Lower leg skin (tissue), 4 donors: Measurements from ENCODE around the gene DPH1. TPM values are rescaled to one million over a fixed set of nuclear protein-coding genes. Genes with fewer than 3 reads are reported as not detected.
"Not testable (repeated sequence)": the region's sequence is repeated elsewhere in the genome, so short reads cannot be mapped to it uniquely, and the experiment has no call there.

Experiments
- DNase-seq, 2 donors: peaks; one replicate each; pipeline ENCODE4 v3.0.0-alpha.2; 2019; ENCODE audit warnings: low spot score in 2 of 2
- H3K4me3 ChIP-seq: fragments of 200-600 bp; sonication (generic); 2 replicates; pipeline ENCODE4 v1.5.1; 2017; ENCODE audit warnings: mild to moderate bottlenecking, low read depth; ENCODE audit not compliant: poor library complexity, severe bottlenecking
- POLR2A ChIP-seq, 2 donors: fragments of 450-650 bp; IDR thresholded peaks; one replicate each; pipeline ENCODE4 v1.6.1; 2016 to 2017; ENCODE audit warnings: antibody characterized with exemption in 2 of 2, mild to moderate bottlenecking in 1 of 2, moderate library complexity in 1 of 2
- WGBS, 2 donors: methylation state at CpG; one replicate each; pipeline ENCODE4 v1.1.5; 2018; 5-methylcytosine and 5-hydroxymethylcytosine counted together
- intact Hi-C: fragments of 100-400 bp; cut with DNase I; formaldehyde crosslinking; loops from one replicate; pipeline ENCODE4 v1.15.0; 2023; ENCODE audit warnings: low total_unique reads
- total RNA-seq, 4 donors: library from RNA; depleted of rRNA; stranded (reverse); fragments of >200 nt; gene quantifications; one replicate each; pipeline ENCODE4 v1.1.0, GENCODE V29; 2016
- TF ChIP-seq, protein P1 (sequence below), 3 donors: fragments of 450-650 bp; IDR thresholded peaks; one replicate each; pipeline ENCODE4 v1.5.1; 2016; ENCODE audit warnings: antibody characterized with exemption in 3 of 3, mild to moderate bottlenecking in 3 of 3, moderate library complexity in 2 of 3

Gene DPH1
- total RNA-seq, 4 donors from 2014 or later, result 50.4 to 80.0 (median 61.2) TPM

DNA sequence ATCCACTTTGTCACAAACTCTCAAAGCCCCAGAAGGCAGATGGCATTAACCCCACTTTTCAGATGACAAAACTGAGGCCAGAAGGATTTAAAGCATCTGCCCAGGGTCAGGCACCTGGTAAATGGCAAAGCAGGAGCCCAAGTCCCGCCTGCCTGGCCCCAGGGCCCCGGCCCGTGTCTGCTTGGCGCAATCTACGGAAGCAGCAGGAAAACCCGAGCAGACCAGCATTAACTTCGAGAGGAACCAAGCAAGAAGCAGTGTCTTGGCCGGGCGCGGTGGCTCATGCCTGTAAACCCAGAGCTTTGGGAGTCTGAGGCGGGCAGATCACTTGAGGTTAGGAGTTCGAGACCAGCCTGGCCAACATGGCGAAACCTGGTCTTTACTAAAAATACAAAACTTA, 26.4 kb upstream of the DPH1 start:
- intact Hi-C loops, result no loop called here
- TF ChIP-seq, protein P1, sequence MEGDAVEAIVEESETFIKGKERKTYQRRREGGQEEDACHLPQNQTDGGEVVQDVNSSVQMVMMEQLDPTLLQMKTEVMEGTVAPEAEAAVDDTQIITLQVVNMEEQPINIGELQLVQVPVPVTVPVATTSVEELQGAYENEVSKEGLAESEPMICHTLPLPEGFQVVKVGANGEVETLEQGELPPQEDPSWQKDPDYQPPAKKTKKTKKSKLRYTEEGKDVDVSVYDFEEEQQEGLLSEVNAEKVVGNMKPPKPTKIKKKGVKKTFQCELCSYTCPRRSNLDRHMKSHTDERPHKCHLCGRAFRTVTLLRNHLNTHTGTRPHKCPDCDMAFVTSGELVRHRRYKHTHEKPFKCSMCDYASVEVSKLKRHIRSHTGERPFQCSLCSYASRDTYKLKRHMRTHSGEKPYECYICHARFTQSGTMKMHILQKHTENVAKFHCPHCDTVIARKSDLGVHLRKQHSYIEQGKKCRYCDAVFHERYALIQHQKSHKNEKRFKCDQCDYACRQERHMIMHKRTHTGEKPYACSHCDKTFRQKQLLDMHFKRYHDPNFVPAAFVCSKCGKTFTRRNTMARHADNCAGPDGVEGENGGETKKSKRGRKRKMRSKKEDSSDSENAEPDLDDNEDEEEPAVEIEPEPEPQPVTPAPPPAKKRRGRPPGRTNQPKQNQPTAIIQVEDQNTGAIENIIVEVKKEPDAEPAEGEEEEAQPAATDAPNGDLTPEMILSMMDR (IDR thresholded peaks at IDR 0.05), result no peak
- TF ChIP-seq POLR2A (IDR thresholded peaks at IDR 0.05), result no peak
- H3K4me3 ChIP-seq, result no peak overlapping the region
- WGBS, 2 donors, result 77 to 87% methylated on average over 13 of the region's 13 CpGs
- DNase-seq, result no peak

DNA sequence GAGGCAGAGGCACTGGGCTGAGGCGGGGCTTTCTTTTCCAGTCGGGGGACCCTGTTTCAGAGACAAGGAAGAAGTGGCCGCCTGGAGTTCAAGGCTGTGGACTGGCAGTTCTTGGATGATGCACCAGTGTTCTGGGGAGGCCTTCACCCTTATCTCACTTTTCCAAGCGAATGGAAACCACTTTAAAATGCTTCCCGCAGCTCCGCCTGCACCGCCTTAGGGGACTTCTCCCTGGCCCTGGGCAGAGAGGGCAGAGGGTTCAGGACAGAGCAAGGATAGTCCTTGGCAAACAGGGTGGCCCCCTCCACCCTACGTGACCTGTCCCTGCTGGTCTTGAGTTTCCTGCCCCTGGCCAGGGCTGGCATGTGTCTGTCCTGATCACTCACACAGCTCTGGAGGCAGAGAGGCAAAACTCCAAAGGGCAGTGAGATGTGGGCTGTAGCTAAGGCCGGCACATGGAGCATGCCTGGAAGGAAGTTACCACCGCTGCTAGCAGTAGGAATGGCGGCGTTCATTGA, 25.5 kb upstream of the DPH1 start:
- H3K4me3 ChIP-seq, result no peak overlapping the region
- DNase-seq, result no peak
- TF ChIP-seq, protein P1 (IDR thresholded peaks at IDR 0.05), result no peak
- TF ChIP-seq POLR2A (IDR thresholded peaks at IDR 0.05), result no peak
- intact Hi-C loops, result no loop called here
- WGBS, 2 donors, result 77 to 84% methylated on average over 12 of the region's 12 CpGs

DNA sequence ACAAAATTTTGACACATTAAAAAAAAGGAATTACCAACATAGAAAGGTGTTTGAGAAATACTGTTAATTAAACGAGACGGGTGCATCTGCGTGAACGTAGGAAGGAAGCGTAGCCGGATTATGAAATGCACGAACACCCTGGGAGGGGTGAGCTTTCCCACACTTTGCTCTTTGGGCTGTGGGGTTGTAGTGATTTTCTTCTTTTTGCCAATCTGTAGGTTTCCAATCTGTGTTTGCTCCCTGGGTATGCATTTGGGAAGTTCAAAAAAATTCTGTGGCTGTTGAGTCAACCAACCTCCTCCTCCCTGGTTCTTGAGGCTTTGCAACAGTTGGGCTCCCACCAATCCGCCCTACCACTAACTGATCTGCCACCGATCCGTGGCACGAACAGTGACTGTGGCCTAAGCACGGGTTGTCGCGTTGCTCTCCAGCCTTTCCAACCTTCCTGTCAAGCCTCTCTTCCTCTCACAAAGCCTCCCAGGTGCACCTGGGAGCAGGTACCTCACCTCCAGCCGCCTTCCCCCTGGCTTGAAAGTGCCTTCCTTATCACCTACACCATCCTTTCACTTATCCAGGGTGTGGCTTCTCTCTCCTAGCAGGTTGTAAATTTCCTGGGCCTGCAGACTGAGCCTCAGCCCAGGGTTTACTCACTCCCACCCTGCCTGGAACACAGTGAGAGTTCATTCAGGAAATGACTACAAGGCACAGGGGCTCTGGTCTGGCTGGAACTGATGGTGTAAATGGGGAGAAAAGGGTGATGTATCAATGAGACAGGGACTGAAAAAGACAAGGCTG, 21.4 kb upstream of the DPH1 start:
- 67% methylated on average over 15 of the region's 15 CpGs for WGBS, 2 donors
- intact Hi-C loops, result no loop called here
- no peak overlapping the region for H3K4me3 ChIP-seq
- TF ChIP-seq, protein P1 (IDR thresholded peaks at IDR 0.05), result no peak
- no peak for TF ChIP-seq POLR2A (IDR thresholded peaks at IDR 0.05)
- DNase-seq, result no peak

DNA sequence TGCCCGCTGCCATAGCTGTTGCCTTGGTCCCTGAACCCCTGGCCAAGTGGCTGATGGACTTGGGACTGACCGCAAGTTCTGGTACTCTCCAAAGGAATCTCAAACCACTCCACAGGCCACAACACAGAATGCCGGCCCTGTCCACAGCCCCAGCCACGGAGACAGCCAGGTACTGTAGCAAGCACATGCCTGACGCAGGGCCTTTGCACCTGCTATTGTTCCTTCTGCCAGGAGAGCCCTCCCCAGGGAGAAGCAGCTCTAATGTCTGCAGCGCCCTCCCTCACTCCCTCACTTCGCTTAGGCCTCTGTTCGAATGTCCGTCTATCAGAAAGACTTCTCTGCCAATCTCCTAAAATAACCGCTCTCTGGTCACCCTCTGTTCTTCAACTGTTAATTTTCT, 20.2 kb upstream of the DPH1 start:
- DNase-seq, result no peak
- WGBS, 2 donors, result 96 to 98% methylated on average over 7 to 10 of the region's 10 CpGs
- H3K4me3 ChIP-seq, result no peak overlapping the region
- TF ChIP-seq POLR2A (IDR thresholded peaks at IDR 0.05), result no peak
- TF ChIP-seq, protein P1 (IDR thresholded peaks at IDR 0.05), result no peak
- intact Hi-C loops, result no loop called here

DNA sequence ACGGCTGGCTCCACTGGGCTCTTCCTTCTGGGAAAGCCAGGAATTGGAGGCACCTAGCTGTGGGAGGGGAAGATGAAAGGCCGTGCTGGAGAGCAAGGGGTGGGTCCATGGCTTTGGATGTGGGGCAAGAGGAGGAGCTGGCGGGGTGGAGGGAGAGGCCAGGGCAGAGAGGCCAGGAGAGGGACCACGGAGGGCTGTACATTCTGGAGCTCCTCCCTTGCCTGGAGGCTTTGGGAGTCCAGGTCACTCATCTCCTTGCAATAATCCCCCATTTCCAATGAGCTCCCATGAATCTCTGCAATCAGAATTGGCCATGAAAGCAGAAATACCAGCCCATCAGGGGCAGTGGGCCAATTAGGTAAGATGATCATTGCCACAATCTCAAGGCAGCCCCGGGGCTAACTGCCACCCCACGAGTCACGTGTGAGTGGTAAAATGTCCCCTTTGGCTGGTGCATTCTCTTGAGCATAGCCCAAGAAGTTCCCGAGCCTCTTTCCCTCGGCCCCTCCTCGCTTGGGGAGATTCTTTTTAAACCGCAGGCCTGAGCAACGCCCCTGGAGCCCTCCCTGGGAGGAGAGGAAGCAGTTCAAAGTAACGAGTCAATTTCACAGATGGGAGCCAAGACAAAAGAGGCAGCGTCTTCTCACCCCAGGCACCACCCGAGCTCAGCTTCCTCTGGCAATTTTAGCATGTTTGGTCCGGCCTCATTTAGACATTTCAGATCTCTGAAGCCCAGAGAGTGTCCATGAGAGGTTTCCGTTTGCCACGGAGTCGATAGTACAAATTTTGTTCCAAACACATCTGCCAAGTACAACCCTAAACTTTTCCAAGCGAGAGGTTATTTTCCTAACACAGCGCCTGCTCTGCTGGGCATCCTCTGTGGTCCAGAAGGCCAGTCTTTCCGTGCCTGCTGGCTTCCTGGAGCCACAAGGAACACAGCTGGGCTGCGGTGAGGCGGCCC, 18.3 kb upstream of the DPH1 start:
- DNase-seq, result peak; percentile 85 to 92
- WGBS, 2 donors, result 8 to 9% methylated on average over 24 of the region's 24 CpGs
- intact Hi-C loops, result no loop called here
- H3K4me3 ChIP-seq, result no peak overlapping the region
- TF ChIP-seq POLR2A (IDR thresholded peaks at IDR 0.05), result no peak

DNA sequence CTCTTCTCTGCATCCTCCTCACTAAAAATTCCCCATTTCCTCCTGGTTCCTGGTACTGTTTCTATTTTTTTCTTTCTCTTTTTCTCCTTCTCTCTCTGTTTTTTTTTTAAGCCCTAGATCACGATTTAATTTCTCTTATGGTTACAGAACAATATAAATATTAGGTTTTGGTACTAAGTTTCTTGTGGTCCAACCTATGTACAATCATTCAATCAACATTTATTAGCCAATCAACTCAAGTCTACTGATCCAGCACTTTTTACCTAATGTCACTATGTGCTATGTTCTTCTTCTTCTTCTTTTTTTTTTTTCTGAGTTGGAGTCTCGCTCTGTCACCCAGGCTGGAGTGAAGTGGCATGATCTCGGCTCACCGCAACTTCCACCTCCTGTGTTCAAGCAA, 17.5 kb upstream of the DPH1 start:
- DNase-seq, result no peak
- TF ChIP-seq POLR2A (IDR thresholded peaks at IDR 0.05), result no peak
- TF ChIP-seq, protein P1 (IDR thresholded peaks at IDR 0.05), result no peak
- WGBS, 2 donors, result 88% methylated on average over 4 of the region's 4 CpGs
- intact Hi-C loops, result no loop called here
- H3K4me3 ChIP-seq, result no peak overlapping the region

DNA sequence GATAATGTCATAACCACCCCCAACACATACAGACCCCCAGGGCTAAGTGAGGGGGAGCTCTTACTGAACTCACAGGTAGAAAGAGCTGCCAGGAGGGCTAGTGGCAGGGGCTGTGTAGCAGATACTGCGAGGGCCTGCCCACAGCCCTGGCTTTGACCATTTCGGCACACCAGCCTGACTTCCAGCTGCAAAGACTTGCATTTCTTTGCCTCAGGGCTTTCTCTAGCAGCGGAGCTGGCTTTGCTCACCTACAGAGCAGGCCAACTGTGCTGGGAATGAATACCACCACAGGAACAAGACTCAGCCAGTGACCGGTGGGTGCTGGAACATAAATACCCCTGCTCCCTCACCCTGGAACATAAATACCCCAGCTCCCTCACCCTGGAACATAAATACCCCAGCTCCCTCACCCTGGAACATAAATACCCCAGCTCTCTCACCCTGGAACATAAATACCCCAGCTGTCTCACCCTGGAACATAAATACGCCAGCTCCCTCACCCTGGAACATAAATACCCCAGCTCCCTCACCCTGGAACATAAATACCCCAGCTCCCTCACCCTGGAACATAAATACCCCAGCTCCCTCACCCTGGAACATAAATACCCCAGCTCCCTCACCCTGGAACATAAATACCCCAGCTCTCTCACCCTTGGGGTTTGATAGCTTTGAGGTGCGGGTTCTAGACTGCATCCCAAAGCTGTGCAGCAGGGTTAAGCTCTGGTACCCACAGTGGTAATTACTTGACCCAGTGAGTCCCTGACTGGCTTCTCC, 16.5 kb upstream of the DPH1 start:
- WGBS, 2 donors, result 73 to 76% methylated on average over 6 of the region's 6 CpGs
- DNase-seq, intact Hi-C loops: not testable (repeated sequence)

More for the DNA sequence above, 16.5 kb upstream of the DPH1 start:
- not testable (repeated sequence) for H3K4me3 ChIP-seq
